ENCODE results near the gene BGN.

The BGN gene

DNA sequence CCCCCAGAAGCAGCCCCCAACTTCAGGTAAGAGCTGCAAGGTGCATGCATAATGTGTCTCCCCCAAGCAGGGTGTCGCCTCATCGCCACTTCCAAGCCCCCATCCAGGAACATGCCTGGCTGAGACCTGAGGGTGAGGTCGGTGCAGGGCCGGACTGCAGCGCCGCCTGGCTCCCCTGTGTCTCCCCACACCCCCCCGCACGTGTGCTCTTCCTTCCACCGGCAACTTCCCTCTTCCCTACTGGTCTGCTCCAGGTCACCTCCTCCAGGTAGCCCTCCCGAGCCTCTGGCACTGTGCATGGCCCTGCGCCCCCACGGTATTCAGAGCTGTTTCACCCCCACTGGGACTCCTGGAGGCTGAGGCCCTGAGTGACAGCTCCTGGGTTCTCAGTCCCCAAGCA lies 2.2 kb upstream of the BGN start:
- Histone ChIP-seq H3K36me3 (ENCODE audit: low read length) (no peaks in the 10 kb centered on the region), H3K9me3 (ENCODE audit: insufficient read depth, low read length) (no peaks in the 10 kb centered on the region), H3K4me3 (ENCODE audit: insufficient read depth, low read length, poor library complexity, severe bottlenecking) (no peak overlapping the region), H2AFZ (ENCODE audit: low read depth, low read length, severe bottlenecking) (no peak overlapping the region), H4K20me1 (ENCODE audit: low read depth, low read length) (no peaks in the 10 kb centered on the region), H3K9me2 (replicated peaks; ENCODE audit: insufficient read depth, low read length) (no peaks in the 10 kb centered on the region), H3K27me3 (ENCODE audit: low read length) (no peaks in the 10 kb centered on the region), H3K9ac (ENCODE audit: low read length) (no peak overlapping the region), H3K79me2 (ENCODE audit: insufficient read depth, low read length) (no peaks in the 10 kb centered on the region), H3K4me2 (ENCODE audit: low read depth, low read length, poor library complexity, severe bottlenecking) (no peak overlapping the region), H3K27ac (ENCODE audit: low read depth, low read length) (no peak overlapping the region), H3F3A (ENCODE audit: insufficient read depth) (no peaks in the 10 kb centered on the region)
- TF ChIP-seq EZH2phosphoT487 (conservative IDR thresholded peaks at IDR 0.05; ENCODE audit: low read length): no peak
- TF ChIP-seq, protein P1, sequence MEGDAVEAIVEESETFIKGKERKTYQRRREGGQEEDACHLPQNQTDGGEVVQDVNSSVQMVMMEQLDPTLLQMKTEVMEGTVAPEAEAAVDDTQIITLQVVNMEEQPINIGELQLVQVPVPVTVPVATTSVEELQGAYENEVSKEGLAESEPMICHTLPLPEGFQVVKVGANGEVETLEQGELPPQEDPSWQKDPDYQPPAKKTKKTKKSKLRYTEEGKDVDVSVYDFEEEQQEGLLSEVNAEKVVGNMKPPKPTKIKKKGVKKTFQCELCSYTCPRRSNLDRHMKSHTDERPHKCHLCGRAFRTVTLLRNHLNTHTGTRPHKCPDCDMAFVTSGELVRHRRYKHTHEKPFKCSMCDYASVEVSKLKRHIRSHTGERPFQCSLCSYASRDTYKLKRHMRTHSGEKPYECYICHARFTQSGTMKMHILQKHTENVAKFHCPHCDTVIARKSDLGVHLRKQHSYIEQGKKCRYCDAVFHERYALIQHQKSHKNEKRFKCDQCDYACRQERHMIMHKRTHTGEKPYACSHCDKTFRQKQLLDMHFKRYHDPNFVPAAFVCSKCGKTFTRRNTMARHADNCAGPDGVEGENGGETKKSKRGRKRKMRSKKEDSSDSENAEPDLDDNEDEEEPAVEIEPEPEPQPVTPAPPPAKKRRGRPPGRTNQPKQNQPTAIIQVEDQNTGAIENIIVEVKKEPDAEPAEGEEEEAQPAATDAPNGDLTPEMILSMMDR (IDR thresholded peaks at IDR 0.05; ENCODE audit: insufficient read depth, low read length, poor library complexity, severe bottlenecking): no peak

DNA sequence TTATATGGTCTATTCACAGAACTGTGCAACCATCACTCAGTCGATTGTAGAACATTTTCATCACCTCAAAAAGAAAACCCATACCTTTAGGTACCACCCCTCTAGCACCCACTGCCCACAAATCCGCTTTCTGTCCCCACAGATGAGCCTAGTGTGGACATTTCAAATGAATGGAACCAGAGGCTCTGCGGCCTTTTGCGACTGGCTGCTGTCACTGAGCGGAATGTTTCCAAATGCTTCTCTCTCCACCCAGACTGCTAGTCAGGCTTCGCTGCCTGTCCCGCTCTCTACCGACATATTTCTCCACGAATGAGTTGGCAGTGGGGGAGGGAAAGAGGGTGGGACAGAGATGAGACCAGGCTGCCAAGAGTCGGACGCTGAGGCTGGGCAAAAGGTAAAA lies 1.7 kb upstream of the BGN start:
- Histone ChIP-seq H3K9ac (ENCODE audit: low read length) (no peak overlapping the region), H3K79me2 (ENCODE audit: insufficient read depth, low read length) (no peaks in the 10 kb centered on the region), H3K9me3 (ENCODE audit: insufficient read depth, low read length) (no peaks in the 10 kb centered on the region), H3K27me3 (ENCODE audit: low read length) (no peaks in the 10 kb centered on the region), H3K4me2 (ENCODE audit: low read depth, low read length, poor library complexity, severe bottlenecking) (no peak overlapping the region), H3K4me3 (ENCODE audit: insufficient read depth, low read length, poor library complexity, severe bottlenecking) (no peak overlapping the region), H3F3A (ENCODE audit: insufficient read depth) (no peaks in the 10 kb centered on the region), H3K9me2 (replicated peaks; ENCODE audit: insufficient read depth, low read length) (no peaks in the 10 kb centered on the region), H3K36me3 (ENCODE audit: low read length) (no peaks in the 10 kb centered on the region), H2AFZ (ENCODE audit: low read depth, low read length, severe bottlenecking) (no peak overlapping the region), H4K20me1 (ENCODE audit: low read depth, low read length) (no peaks in the 10 kb centered on the region), H3K27ac (ENCODE audit: low read depth, low read length) (no peak overlapping the region)
- TF ChIP-seq, protein P1 (IDR thresholded peaks at IDR 0.05; ENCODE audit: insufficient read depth, low read length, poor library complexity, severe bottlenecking): no peak
- no peak for TF ChIP-seq EZH2phosphoT487 (conservative IDR thresholded peaks at IDR 0.05; ENCODE audit: low read length)

DNA sequence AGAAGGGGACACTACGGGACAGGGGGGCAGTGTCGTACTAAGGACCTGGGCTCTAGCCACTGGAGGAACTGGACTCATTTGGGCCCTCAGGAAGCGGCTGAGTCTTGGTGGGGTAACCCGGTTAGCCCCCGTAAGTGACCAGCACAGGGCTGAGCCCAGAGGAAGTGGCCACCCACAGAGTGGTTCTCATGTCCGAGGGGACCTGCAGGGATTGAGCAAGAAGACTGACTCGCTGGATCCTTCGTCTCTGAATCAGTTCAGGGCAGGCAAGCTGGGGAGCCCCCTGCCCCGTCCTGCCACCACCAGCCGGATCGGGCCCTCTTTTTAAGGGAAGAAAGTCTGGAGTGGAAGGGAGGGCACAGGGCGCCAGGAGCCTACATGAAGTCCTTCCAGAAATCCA lies 719 bp upstream of the BGN start:
- no peak overlapping the region for H3K4me2 ChIP-seq (ENCODE audit: low read depth, low read length, poor library complexity, severe bottlenecking)
- H3K4me3 ChIP-seq (ENCODE audit: insufficient read depth, low read length, poor library complexity, severe bottlenecking): no peak overlapping the region
- TF ChIP-seq, protein P1 (IDR thresholded peaks at IDR 0.05; ENCODE audit: insufficient read depth, low read length, poor library complexity, severe bottlenecking): no peak
- no peak for TF ChIP-seq EZH2phosphoT487 (conservative IDR thresholded peaks at IDR 0.05; ENCODE audit: low read length)
- no peaks in the 10 kb centered on the region for H3K27me3 ChIP-seq (ENCODE audit: low read length)
- no peaks in the 10 kb centered on the region for H4K20me1 ChIP-seq (ENCODE audit: low read depth, low read length)
- H3K36me3 ChIP-seq (ENCODE audit: low read length): no peaks in the 10 kb centered on the region
- no peaks in the 10 kb centered on the region for H3K9me3 ChIP-seq (ENCODE audit: insufficient read depth, low read length)
- no peak overlapping the region for H3K27ac ChIP-seq (ENCODE audit: low read depth, low read length)
- H3K9ac ChIP-seq (ENCODE audit: low read length): no peak overlapping the region
- no peaks in the 10 kb centered on the region for H3F3A ChIP-seq (ENCODE audit: insufficient read depth)
- H3K79me2 ChIP-seq (ENCODE audit: insufficient read depth, low read length): no peaks in the 10 kb centered on the region
- no peak overlapping the region for H2AFZ ChIP-seq (ENCODE audit: low read depth, low read length, severe bottlenecking)
- no peaks in the 10 kb centered on the region for H3K9me2 ChIP-seq (replicated peaks; ENCODE audit: insufficient read depth, low read length)

DNA sequence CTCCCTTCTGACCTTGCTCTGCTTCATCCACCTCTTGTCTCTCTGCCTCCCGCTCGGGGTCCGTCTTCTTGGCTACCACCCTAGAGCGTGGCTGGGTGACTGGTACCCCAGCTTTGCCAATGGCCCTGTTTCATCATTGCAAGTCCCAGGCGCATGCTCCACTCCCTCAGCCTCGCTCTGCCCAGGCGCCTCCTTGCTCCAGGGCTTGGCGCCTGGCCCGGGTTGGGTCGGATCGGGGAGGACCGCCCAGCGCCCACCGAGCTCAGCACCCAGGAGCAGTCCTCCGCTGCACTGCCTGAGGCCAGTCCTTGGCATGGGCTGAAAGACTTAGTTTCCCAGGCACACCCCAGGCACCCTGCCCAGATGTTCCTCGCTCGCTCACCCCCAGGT lies 577 bp downstream of the BGN start:
- H3K27me3 ChIP-seq (ENCODE audit: low read length): no peaks in the 10 kb centered on the region
- H2AFZ ChIP-seq (ENCODE audit: low read depth, low read length, severe bottlenecking): no peak overlapping the region
- no peak overlapping the region for H3K4me2 ChIP-seq (ENCODE audit: low read depth, low read length, poor library complexity, severe bottlenecking)
- TF ChIP-seq, protein P1 (IDR thresholded peaks at IDR 0.05; ENCODE audit: insufficient read depth, low read length, poor library complexity, severe bottlenecking): no peak
- no peak for TF ChIP-seq EZH2phosphoT487 (conservative IDR thresholded peaks at IDR 0.05; ENCODE audit: low read length)
- H3F3A ChIP-seq (ENCODE audit: insufficient read depth): no peaks in the 10 kb centered on the region
- H3K36me3 ChIP-seq (ENCODE audit: low read length): no peaks in the 10 kb centered on the region
- no peak overlapping the region for H3K27ac ChIP-seq (ENCODE audit: low read depth, low read length)
- no peak overlapping the region for H3K4me3 ChIP-seq (ENCODE audit: insufficient read depth, low read length, poor library complexity, severe bottlenecking)
- no peaks in the 10 kb centered on the region for H3K79me2 ChIP-seq (ENCODE audit: insufficient read depth, low read length)
- no peaks in the 10 kb centered on the region for H4K20me1 ChIP-seq (ENCODE audit: low read depth, low read length)
- H3K9me2 ChIP-seq (replicated peaks; ENCODE audit: insufficient read depth, low read length): no peaks in the 10 kb centered on the region
- H3K9ac ChIP-seq (ENCODE audit: low read length): no peak overlapping the region
- no peaks in the 10 kb centered on the region for H3K9me3 ChIP-seq (ENCODE audit: insufficient read depth, low read length)

Measured in SU-DHL-6 (cell line).